ENCODE data around the gene NEURL3. TPM values are rescaled to one million over a fixed set of nuclear protein-coding genes. Genes with fewer than 3 reads are reported as not detected.
"Not testable (repeated sequence)": the region's sequence is repeated elsewhere in the genome, so short reads cannot be mapped to it uniquely, and the experiment has no call there.

NEURL3 gene
- total RNA-seq, 1 donor, result 0.27 TPM

GRCh38 chr2:96509114-96509846, 4.1 kb upstream of the NEURL3 start:
- peak in 2 of 3 donors; percentile 73 to 76 for DNase-seq (ENCODE audit: low read depth in 2 of 3, low spot score in 2 of 3)

DNA sequence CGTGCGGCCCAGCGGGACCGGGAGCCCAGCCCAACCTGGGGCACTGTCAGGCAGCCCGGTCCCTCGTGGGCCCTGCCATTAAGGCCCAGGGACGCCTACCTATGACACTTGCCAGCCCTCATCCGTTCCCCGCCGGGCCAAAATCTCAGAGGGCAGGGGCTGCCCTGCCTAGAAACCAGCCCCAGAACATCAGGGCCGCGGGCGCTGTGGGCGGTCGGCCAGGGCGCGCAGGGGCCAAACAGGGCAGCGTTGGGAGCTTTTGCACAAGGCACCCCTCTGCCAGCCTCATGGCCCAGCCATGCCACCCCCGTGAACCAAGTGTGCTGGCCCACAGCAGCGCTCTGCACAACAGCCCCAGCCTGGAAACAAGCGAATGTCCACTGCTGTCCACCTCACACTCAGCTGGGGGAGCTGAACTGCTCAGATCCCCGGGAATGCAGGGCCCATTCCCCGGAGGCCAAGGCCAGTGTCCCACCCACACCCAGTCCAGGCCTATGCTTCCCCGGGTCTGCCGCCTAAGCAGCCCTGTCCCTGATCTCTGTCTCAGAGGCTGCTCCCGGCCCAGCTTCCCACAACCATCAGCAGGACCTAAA, 3.5 kb upstream of the NEURL3 start:
- DNase-seq (ENCODE audit: low read depth in 2 of 3, low spot score in 2 of 3), result no peak

DNA sequence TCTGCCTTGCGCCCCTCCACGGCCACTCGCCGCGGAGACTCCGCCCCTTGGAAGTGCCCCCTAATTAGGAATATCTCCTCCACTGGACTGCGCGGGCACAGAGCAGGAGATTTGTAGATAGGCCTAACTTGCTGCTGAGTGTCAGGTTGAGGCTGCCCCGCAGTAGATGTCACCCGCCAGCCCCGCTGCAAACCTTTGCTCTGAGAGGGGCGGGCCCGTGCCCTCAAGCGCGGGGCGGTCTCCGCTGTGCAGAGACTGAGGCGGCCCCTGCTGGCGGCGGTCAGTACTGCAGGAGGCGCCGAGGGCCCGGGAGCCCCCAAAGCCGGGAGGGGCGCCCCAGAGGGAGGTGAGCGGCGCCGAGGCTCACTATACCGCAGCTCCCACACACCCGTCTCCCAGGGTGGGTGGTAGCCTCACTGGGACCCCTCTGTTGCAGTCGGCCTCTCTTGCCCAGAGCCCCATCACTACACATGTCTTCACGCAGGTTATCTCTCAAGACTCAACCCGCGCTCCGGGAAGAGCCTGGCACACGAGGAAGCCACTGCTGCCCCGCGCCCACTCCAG, 2.9 kb upstream of the NEURL3 start:
- peak; percentile 80 to 86 (median 81) for DNase-seq (ENCODE audit: low read depth in 2 of 3, low spot score in 2 of 3)

DNA sequence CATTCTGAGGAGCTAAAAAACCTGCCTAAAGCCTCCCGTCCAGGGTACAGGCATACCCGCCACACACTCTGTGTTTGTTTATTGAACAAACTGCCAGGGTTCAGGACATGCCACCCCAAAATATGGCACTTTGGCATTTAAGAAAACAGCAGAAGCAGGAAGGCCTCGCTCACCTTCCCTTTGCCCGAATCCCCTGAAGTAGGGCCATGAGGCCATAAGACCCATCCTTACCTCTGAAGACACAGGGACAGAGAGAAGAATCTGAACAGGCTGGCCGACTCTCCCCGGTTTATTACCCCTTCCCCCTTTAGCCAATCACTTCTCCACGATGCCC, 1.7 kb upstream of the NEURL3 start:
- DNase-seq (ENCODE audit: low read depth in 2 of 3, low spot score in 2 of 3), result no peak

DNA sequence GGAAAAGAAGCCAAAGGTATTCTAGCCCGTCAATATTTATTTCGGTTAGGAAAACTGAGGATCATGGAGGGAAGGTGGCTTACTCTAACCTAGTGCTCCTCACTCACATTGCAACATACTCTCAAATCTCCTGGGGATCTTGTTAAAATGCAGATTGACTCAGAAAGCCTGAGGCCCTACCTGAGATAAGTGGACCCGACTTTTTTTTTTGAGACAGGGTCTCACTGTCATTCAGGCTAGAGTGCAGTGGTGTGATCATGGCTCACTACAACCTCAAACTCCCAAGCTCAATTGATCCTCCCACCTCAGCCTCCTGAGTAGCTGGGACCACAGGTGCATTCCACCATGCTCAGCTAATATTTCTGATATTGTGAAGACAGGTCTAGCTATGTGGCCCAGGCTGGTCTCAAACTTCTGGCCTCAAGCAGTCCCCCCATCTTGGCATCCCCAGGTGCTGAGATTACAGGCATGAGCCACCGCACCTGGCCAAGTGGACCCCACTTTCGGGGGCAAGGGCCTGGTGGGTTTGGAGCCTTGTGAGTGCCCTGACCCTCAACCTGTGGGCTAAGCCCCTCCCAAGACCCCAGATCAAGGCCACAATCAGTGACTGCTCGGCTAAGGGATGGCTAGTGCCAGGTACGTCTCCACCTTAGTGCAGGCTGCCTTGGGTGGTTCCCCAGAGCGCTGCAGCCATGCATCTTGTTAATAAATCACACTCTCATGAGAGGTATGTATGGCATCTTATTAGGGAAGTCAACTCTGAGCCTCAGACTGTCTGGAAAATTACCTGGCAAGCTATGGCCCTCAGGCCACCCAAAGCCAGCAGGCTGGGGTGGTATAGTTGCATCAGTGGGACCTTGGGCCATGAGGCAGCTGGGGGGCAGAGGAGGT, 1.1 kb upstream of the NEURL3 start:
- no peak for DNase-seq (ENCODE audit: low read depth in 2 of 3, low spot score in 2 of 3)

GRCh38 chr2:96503637-96504243, 1.4 kb downstream of the NEURL3 start:
- no peak for DNase-seq (ENCODE audit: low read depth in 2 of 3, low spot score in 2 of 3)

GRCh38 chr2:96502891-96503636, 2.1 kb downstream of the NEURL3 start:
- DNase-seq (ENCODE audit: low read depth in 2 of 3, low spot score in 2 of 3), result no peak

DNA sequence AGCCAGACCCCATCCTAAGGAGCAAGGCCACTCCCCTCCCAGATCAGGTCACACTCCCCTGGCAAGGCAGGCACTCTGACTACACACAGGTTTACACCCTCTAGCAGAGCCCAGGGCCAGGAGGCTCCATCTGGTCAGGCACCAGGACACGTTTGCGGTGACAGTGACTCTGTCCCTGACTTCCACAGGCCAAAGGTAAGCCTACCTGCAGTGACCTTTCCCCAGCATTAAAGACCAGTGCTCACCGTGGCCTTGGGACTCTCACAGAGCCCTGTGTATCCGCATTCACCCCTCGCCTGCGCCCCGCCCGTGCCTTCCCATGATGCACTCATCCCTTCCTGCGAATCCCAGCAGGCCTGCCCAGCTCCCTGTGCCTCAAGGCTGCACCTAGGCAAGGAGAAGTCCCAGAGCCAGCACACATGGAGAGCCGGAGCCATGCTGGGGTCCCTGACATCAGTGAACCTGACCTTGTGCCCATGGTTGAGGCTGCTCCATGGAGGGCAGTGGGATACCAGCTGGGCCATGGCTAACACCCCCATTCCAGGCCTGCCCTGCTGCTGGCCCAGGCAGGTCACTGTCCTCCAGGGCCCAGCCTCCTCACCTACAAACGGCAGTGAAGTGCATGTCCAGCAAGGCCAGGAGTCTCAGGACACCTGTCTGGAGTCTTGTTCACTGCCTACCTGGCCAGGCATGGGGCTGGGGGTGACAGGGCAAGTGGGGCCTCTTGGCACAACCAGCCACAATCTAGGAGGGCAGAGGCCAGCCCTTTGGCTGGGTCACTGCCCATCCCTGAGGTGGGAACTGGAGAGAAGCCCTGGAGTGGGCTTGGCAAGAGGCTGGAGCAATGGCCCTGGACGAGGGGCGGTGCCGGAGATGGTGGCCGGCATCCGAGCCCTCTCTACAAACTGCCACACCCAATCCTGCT, 3.0 kb downstream of the NEURL3 start:
- no peak for DNase-seq (ENCODE audit: low read depth in 2 of 3, low spot score in 2 of 3)

DNA sequence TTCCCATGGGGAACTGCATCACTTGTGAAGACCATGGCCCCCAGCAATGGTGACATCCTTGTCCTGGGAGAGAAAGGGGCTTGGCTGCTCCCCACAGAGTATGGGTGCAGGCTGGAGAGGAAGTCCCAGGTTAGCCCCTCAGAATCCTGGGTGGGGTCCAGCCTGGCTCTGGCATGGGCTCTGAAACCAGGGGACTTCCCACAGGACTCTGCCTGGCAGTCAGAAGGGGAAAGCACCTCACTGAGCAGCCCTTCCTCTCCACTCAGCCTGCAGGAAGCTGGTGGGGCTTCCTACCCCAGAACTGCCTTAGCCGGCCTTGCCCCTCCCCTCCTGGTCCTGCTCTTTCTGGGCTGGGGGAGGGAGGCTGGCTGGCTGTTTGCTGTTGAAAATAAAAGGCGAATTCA, 3.7 kb downstream of the NEURL3 start:
- peak in 2 of 3 donors; percentile 73 to 78 for DNase-seq (ENCODE audit: low read depth in 2 of 3, low spot score in 2 of 3)

- DNase-seq (ENCODE audit: low read depth in 2 of 3, low spot score in 2 of 3), result no peak
These were observed 4.6 kb downstream of the NEURL3 start for GRCh38 chr2:96500385-96501066.

GRCh38 chr2:96499061-96499960, 5.8 kb downstream of the NEURL3 start:
- DNase-seq (ENCODE audit: low read depth in 2 of 3, low spot score in 2 of 3), result no peak

DNA sequence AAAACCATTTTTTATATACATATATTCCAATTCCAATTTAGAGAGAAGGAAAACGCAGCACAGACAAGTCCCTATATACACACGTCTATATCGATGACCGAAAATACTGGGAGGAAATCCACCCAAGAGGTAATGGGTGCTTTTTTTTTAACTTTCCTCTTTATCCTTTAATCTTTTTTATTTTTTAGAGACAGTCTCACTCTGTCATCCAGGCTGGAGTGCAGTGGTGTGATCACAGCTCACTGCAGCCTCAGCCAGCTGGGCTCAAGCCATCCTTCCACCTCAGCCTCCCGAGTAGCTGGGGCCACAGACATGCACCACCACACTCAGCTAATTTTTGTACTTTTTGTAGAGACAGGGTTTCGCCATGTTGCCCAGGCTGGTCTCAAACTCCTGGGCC, 6.5 kb downstream of the NEURL3 start:
- DNase-seq (ENCODE audit: low read depth in 2 of 3, low spot score in 2 of 3), result not testable (repeated sequence)

GRCh38 chr2:96498021-96498431, 7.1 kb downstream of the NEURL3 start:
- peak in 2 of 3 donors; percentile 38 to 57 for DNase-seq (ENCODE audit: low read depth in 2 of 3, low spot score in 2 of 3)

DNA sequence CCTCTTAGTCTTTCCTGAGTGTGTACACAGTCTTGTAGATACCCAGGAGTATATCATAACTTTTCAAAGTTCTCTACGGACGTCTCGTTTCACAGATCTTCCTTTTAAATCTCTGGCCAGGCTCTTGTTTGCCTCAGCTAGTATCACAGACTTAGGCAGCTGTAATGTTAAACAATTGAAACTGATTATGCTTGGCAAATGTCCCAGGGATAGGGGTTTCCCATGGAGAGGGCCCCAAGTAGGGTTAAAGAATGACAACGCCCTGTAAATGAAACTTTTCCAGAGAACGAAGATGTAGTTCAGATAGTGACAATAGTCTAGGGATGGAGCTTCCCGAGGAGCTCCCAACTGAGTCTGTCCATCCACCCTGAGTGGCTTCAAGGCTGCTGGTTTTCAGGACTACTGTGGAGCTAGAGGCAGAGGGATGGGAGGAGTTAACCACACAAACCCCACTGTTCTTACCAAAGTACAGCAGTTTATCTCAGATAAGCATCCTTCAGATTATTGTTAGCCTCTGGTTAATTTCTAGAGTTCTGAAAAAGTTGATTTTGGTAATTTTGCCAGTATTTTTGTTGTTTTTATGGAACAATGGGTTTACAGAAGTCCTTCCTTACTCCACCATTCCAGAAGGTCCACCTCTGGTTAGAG, 9.1 kb downstream of the NEURL3 start:
- no peak for DNase-seq (ENCODE audit: low read depth in 2 of 3, low spot score in 2 of 3)

- DNase-seq (ENCODE audit: low read depth in 2 of 3, low spot score in 2 of 3), result no peak
These were observed 11.0 kb downstream of the NEURL3 start for GRCh38 chr2:96494188-96494587.

- DNase-seq (ENCODE audit: low read depth in 2 of 3, low spot score in 2 of 3), result no peak
These were observed 12.1 kb downstream of the NEURL3 start for GRCh38 chr2:96493072-96493471.
